ENCODE results near the gene GAB2.
A peak's percentile ranks its signal among the peaks of the same experiment; 100 is the strongest.

The GAB2 gene

DNA sequence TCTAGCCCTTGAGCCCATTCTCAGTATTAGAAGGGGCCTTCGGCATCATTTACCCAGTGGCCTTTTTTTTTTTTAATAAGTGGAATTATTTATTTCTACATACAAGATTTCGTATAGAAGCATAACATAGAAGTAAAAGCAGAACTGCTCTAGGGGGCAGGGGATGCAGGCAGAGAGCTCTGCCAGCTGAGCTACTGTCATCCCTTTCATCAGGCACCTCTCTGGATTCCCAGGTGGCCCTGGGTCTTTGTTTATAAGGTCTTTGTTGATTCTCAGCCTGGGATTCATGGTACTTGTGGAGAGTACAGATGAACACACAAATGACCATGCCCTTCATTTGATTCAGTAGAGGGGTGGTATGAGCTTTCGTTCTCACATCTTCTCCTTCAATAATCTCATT lies 66.4 kb downstream of the GAB2 start (continued):
- TF ChIP-seq PPARA (CRISPR knock-in tag; IDR thresholded peaks at IDR 0.05; ENCODE audit: borderline replicate concordance) (no peak), GLIS3 (CRISPR knock-in tag; IDR thresholded peaks at IDR 0.05) (no peak), TOX (CRISPR knock-in tag; IDR thresholded peaks at IDR 0.05; ENCODE audit: borderline replicate concordance) (no peak)

DNA sequence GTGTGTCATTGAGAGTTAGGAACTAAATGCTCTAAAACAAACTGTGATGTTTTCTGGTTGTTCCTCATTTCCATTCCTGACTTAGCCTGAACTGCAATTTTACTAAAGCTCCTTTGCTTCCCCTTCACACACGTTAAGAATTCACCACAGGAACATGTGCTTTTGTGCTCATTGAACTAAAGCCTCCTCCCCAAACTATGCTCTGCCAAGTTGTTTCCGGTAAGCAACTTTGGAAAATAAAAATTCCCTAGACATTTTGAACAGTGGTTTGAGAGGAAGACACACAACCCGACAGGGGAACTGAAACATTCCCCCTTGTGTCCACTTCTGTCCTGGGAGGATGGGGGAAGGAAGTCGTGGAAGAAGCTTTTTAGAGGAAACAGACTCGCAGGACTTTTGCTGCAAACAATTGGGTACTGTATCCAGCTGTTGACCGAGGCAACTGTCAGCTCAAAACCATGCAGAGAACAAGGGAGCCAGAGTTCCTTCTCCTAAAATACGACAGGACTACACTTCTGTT lies 66.9 kb downstream of the GAB2 start:
- TF ChIP-seq, protein P1, sequence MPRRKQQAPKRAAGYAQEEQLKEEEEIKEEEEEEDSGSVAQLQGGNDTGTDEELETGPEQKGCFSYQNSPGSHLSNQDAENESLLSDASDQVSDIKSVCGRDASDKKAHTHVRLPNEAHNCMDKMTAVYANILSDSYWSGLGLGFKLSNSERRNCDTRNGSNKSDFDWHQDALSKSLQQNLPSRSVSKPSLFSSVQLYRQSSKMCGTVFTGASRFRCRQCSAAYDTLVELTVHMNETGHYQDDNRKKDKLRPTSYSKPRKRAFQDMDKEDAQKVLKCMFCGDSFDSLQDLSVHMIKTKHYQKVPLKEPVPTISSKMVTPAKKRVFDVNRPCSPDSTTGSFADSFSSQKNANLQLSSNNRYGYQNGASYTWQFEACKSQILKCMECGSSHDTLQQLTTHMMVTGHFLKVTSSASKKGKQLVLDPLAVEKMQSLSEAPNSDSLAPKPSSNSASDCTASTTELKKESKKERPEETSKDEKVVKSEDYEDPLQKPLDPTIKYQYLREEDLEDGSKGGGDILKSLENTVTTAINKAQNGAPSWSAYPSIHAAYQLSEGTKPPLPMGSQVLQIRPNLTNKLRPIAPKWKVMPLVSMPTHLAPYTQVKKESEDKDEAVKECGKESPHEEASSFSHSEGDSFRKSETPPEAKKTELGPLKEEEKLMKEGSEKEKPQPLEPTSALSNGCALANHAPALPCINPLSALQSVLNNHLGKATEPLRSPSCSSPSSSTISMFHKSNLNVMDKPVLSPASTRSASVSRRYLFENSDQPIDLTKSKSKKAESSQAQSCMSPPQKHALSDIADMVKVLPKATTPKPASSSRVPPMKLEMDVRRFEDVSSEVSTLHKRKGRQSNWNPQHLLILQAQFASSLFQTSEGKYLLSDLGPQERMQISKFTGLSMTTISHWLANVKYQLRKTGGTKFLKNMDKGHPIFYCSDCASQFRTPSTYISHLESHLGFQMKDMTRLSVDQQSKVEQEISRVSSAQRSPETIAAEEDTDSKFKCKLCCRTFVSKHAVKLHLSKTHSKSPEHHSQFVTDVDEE (CRISPR knock-in tag; IDR thresholded peaks at IDR 0.05) = no peak
- TF ChIP-seq RARB (CRISPR knock-in tag; IDR thresholded peaks at IDR 0.05) (no peak), ZFP30 (CRISPR knock-in tag; IDR thresholded peaks at IDR 0.05) (no peak), ARNTL (CRISPR knock-in tag; IDR thresholded peaks at IDR 0.05; ENCODE audit: borderline replicate concordance, low read depth) (no peak), OSR1 (CRISPR knock-in tag; IDR thresholded peaks at IDR 0.05) (no peak), TCF4 (CRISPR knock-in tag; IDR thresholded peaks at IDR 0.05; ENCODE audit: borderline replicate concordance) (no peak), BACH2 (CRISPR knock-in tag; IDR thresholded peaks at IDR 0.05; ENCODE audit: borderline replicate concordance) (no peak), ZNF565 (CRISPR knock-in tag; conservative IDR thresholded peaks at IDR 0.05; ENCODE audit: low read depth) (no peak), SNAI2 (CRISPR knock-in tag; IDR thresholded peaks at IDR 0.05) (no peak), TOX (CRISPR knock-in tag; IDR thresholded peaks at IDR 0.05; ENCODE audit: borderline replicate concordance) (no peak), CSDC2 (CRISPR knock-in tag; IDR thresholded peaks at IDR 0.05) (no peak), ZNF70 (CRISPR knock-in tag; IDR thresholded peaks at IDR 0.05) (no peak), ESRRG (CRISPR knock-in tag; IDR thresholded peaks at IDR 0.05) (no peak)
- TF ChIP-seq, protein P2, sequence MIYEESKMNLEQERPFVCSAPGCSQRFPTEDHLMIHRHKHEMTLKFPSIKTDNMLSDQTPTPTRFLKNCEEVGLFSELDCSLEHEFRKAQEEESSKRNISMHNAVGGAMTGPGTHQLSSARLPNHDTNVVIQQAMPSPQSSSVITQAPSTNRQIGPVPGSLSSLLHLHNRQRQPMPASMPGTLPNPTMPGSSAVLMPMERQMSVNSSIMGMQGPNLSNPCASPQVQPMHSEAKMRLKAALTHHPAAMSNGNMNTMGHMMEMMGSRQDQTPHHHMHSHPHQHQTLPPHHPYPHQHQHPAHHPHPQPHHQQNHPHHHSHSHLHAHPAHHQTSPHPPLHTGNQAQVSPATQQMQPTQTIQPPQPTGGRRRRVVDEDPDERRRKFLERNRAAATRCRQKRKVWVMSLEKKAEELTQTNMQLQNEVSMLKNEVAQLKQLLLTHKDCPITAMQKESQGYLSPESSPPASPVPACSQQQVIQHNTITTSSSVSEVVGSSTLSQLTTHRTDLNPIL (CRISPR knock-in tag; IDR thresholded peaks at IDR 0.05; ENCODE audit: low read depth) = no peak
- TF ChIP-seq, protein P3, sequence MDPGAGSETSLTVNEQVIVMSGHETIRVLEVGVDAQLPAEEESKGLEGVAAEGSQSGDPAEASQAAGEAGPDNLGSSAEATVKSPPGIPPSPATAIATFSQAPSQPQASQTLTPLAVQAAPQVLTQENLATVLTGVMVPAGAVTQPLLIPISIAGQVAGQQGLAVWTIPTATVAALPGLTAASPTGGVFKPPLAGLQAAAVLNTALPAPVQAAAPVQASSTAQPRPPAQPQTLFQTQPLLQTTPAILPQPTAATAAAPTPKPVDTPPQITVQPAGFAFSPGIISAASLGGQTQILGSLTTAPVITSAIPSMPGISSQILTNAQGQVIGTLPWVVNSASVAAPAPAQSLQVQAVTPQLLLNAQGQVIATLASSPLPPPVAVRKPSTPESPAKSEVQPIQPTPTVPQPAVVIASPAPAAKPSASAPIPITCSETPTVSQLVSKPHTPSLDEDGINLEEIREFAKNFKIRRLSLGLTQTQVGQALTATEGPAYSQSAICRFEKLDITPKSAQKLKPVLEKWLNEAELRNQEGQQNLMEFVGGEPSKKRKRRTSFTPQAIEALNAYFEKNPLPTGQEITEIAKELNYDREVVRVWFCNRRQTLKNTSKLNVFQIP (CRISPR knock-in tag; IDR thresholded peaks at IDR 0.05; ENCODE audit: borderline replicate concordance, low read depth) = no peak
- TF ChIP-seq, protein P4, sequence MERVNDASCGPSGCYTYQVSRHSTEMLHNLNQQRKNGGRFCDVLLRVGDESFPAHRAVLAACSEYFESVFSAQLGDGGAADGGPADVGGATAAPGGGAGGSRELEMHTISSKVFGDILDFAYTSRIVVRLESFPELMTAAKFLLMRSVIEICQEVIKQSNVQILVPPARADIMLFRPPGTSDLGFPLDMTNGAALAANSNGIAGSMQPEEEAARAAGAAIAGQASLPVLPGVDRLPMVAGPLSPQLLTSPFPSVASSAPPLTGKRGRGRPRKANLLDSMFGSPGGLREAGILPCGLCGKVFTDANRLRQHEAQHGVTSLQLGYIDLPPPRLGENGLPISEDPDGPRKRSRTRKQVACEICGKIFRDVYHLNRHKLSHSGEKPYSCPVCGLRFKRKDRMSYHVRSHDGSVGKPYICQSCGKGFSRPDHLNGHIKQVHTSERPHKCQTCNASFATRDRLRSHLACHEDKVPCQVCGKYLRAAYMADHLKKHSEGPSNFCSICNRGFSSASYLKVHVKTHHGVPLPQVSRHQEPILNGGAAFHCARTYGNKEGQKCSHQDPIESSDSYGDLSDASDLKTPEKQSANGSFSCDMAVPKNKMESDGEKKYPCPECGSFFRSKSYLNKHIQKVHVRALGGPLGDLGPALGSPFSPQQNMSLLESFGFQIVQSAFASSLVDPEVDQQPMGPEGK (CRISPR knock-in tag; IDR thresholded peaks at IDR 0.05; ENCODE audit: borderline replicate concordance) = no peak
- peak; percentile 40 for ATAC-seq

DNA sequence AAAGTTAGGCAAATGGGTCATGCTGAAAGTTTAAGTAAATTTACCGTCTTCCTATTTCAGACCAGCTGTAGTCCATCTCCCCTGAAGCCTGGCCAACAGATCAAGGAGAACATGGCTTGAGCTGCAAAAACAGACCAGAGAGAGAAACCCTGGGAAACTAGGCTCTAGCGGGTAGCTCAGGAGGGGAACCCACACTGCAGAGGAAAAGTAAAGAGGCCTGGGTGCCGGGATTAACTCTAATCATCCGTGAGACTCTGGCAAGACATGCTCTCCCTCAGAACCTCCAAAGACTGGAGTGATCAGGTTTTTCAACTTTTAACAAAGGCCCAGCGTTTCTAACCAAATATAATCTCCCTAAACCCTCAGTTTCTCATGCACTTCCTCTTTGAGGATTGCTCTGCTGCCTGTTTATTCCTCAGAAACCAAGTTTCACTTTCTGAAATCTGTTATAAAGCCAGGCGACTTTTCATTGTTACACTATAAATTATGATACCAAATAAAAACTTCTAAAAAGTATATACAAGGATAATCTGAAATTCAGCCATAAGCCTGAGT lies 67.5 kb downstream of the GAB2 start:
- ATAC-seq = peak; percentile 42
- TF ChIP-seq GLIS3 (CRISPR knock-in tag; IDR thresholded peaks at IDR 0.05) (no peak), ZFP3 (CRISPR knock-in tag; IDR thresholded peaks at IDR 0.05) (peak; percentile 62; the same call in 1 of the 2 replicates)

DNA sequence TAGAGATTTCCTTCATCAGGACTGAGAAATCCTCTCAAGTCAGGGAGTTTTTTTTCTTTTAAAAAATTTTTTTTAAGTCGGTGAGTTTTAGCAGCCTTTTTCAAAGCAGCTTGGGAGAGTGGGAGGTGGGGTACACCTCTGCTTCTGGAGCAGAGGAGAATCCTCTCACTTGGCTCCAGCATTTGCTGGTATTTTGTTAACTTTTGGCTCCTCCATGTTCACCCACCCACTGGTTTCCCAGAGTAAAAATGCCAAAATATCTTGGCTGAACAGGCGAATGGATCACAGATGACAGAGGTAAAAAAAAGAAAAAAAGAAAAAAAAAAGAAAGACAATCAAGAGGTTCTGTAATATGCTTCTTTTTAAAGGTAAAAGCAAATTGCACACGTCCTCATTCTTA lies 68.0 kb downstream of the GAB2 start:
- no peak for ATAC-seq
- no peak for TF ChIP-seq PPARA (CRISPR knock-in tag; IDR thresholded peaks at IDR 0.05; ENCODE audit: borderline replicate concordance)
- TF ChIP-seq ZNF70 (CRISPR knock-in tag; IDR thresholded peaks at IDR 0.05) = no peak
- TF ChIP-seq ZC3H10 (CRISPR knock-in tag; IDR thresholded peaks at IDR 0.05) = no peak

Measured in SK-N-SH treated with all-trans-retinoic acid at 6 μM for 48 hours (cell line).